GM12864 (cell line): ENCODE measurements around the gene IFNL1.

Experiments used
- DNase-seq: peaks from one replicate; pipeline ENCODE4 v3.0.0-alpha.2; 2011; ENCODE audit warnings: low read depth
- H3K4me3 ChIP-seq: 2 replicates; pipeline ENCODE4 v1.5.1; 2011; ENCODE audit warnings: mild to moderate bottlenecking, low read depth, low read length, control low read depth
- TF ChIP-seq, protein P1 (sequence below): IDR thresholded peaks from 2 replicates; pipeline ENCODE4 v1.5.1; 2011; ENCODE audit warnings: low read depth, mild to moderate bottlenecking, moderate library complexity, low read length, control low read depth, inconsistent platforms; ENCODE audit errors: missing control alignments

Gene IFNL1

GRCh38 chr19:39252458-39252857 is 43.7 kb upstream of the IFNL1 start:
- TF ChIP-seq, protein P1, sequence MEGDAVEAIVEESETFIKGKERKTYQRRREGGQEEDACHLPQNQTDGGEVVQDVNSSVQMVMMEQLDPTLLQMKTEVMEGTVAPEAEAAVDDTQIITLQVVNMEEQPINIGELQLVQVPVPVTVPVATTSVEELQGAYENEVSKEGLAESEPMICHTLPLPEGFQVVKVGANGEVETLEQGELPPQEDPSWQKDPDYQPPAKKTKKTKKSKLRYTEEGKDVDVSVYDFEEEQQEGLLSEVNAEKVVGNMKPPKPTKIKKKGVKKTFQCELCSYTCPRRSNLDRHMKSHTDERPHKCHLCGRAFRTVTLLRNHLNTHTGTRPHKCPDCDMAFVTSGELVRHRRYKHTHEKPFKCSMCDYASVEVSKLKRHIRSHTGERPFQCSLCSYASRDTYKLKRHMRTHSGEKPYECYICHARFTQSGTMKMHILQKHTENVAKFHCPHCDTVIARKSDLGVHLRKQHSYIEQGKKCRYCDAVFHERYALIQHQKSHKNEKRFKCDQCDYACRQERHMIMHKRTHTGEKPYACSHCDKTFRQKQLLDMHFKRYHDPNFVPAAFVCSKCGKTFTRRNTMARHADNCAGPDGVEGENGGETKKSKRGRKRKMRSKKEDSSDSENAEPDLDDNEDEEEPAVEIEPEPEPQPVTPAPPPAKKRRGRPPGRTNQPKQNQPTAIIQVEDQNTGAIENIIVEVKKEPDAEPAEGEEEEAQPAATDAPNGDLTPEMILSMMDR: no peak
- H3K4me3 ChIP-seq: no peak overlapping the region
- no peak for DNase-seq

DNA sequence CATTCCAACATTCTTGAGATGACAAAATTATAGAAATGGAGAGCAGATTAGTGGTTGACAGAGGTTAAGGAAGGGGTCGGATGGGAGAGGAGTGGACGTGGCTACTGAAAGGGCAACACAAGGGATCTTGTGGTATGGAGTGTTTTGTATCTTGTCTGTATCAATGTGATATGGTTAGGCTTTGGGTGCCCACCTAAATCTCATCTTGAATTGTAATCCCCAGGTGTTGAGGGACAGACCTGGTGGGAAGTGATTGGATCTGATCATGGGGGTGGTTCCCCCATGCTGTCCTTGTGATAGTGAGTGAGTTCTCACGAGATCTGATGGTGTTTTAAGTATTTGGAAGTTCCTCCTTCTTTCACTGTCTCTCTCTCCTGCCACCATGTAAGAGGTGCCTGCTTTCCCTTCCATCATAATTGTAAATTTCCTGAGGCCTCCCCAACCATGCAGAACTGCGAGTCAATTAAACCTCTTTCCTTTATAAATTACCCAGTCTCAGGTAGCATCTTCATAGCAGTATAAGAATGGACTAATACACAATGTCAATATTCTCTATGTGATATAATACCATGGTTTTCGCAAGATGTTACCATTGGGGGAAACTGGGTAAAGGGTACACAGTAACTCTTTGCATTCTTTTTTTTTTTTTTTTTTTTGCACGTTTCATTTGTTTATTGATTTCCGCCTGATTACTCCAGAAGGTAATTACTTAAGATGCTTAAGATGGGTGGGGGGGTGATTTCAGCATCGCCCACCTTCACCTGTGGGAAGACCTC is 42.6 kb upstream of the IFNL1 start:
- H3K4me3 ChIP-seq: no peak overlapping the region
- TF ChIP-seq, protein P1: no peak
- DNase-seq: no peak

DNA sequence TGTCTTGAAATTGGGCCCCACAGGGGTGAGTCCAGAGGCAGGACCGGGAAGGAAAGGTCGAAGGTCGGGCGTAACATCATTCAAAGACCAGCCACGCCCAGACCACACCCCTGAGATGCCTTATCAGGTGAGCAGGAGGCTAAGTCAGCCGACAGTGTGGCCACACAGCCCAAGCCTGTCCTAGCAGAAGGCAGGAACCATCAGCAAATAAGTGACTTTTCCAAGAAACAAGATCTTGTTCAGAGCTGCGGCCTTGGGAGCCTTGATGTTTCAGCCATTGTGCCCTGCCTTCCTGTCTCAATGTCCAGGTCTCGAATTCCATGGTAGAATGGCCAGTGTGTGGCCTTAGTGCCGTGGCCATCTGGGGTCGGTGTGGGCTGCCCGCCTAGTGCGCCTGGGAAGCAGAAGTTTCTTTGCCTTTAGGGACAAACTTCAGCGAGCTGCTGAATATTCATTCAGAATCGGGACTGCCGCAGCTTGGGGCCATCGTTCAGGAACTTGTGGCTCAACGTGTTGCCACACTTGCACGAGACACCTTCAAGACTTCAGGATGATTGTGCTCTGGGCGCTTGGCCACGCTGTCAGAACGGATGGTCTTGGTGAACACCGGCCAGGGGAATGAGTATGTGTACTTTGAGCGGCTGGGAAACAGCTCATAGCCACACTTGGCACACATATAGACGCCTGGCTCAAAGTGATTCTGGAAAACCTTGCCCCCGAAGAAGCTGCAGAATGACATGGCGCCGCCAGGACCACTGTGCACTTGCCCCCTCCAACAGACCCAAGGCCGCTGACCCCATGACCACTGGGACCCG is 41.5 kb upstream of the IFNL1 start:
- TF ChIP-seq, protein P1: no peak
- DNase-seq: no peak
- no peak overlapping the region for H3K4me3 ChIP-seq

GRCh38 chr19:39257227-39257626 is 39.0 kb upstream of the IFNL1 start:
- DNase-seq: no peak
- TF ChIP-seq, protein P1: no peak
- H3K4me3 ChIP-seq: no peak overlapping the region

DNA sequence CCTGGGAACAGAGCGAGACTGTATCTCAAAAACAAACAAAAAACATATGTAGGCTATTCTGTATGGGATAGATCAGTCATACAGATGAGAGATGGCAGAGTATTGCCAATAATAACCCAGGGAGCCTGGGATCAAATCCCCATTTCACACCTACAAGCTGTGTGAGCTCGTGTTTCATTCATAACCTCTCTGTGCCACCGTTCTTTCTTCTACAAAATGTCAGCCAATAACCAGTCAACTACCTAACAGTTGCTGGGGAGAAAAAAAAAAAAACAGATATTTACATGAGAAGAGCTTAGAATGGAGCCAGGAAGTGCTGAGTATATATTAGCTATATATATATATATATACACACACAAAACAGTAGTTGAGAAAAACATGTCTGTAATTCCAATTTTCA is 34.5 kb upstream of the IFNL1 start:
- no peak overlapping the region for H3K4me3 ChIP-seq
- TF ChIP-seq, protein P1: no peak
- DNase-seq: no peak

DNA sequence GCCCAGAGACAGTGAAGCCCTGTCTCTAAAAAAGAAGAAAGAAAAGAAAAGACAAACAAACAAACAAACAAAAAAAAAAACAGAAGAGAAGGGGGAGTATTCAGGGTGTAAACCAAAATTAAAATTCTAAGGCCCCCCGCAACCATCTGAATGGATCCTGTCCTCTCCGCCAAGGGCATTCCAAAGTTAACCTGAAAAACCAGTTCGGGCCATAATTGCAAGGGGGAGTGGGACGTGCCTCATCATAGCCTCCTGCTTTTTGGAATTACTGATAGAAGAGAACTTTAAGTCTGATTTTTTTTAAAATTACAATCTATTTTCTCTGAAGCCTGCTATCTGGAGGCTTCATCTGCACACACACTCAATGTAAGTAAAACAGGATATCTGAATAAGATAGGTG is 33.7 kb upstream of the IFNL1 start:
- DNase-seq: no peak
- TF ChIP-seq, protein P1: no peak
- H3K4me3 ChIP-seq: no peak overlapping the region
